ENCODE data around the gene TIGD2. TPM values are rescaled to one million over a fixed set of nuclear protein-coding genes. Genes with fewer than 3 reads are reported as not detected.

Gene TIGD2
- total RNA-seq, 2 donors from 2014 or later, result 2.8 TPM

- ATAC-seq (ENCODE audit: insufficient number of reproducible peaks, low FRiP score, low read depth) (no peak), DNase-seq (ENCODE audit: low spot score) (no peak)
- Histone ChIP-seq H3K9me3 (no peaks in the 10 kb centered on the region), H3K4me3 (no peak overlapping the region), H3K4me1 (ENCODE audit: control insufficient read depth in 1 of 2, low read depth in 2 of 2) (no peaks in the 10 kb centered on the region), H3K36me3 (no peaks in the 10 kb centered on the region), H3K27ac (no peak overlapping the region), H3K27me3 (replicated peaks; ENCODE audit: insufficient read depth) (no peaks in the 10 kb centered on the region)
- TF ChIP-seq, protein P1, sequence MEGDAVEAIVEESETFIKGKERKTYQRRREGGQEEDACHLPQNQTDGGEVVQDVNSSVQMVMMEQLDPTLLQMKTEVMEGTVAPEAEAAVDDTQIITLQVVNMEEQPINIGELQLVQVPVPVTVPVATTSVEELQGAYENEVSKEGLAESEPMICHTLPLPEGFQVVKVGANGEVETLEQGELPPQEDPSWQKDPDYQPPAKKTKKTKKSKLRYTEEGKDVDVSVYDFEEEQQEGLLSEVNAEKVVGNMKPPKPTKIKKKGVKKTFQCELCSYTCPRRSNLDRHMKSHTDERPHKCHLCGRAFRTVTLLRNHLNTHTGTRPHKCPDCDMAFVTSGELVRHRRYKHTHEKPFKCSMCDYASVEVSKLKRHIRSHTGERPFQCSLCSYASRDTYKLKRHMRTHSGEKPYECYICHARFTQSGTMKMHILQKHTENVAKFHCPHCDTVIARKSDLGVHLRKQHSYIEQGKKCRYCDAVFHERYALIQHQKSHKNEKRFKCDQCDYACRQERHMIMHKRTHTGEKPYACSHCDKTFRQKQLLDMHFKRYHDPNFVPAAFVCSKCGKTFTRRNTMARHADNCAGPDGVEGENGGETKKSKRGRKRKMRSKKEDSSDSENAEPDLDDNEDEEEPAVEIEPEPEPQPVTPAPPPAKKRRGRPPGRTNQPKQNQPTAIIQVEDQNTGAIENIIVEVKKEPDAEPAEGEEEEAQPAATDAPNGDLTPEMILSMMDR (IDR thresholded peaks at IDR 0.05), result no peak
Observed at GRCh38 chr4:89123451-89123851, 12.1 kb downstream of the TIGD2 start.

GRCh38 chr4:89125901-89126782, 14.8 kb downstream of the TIGD2 start:
- no peak overlapping the region for H3K27ac ChIP-seq

GRCh38 chr4:89129080-89129640, 17.8 kb downstream of the TIGD2 start:
- Histone ChIP-seq H3K36me3 (no peaks in the 10 kb centered on the region), H3K27me3 (replicated peaks; ENCODE audit: insufficient read depth) (no peaks in the 10 kb centered on the region), H3K4me3 (no peak overlapping the region), H3K9me3 (no peaks in the 10 kb centered on the region), H3K27ac (no peak overlapping the region), H3K4me1 (ENCODE audit: control insufficient read depth in 1 of 2, low read depth in 2 of 2) (no peaks in the 10 kb centered on the region)
- DNase-seq (ENCODE audit: low spot score) (no peak), ATAC-seq (ENCODE audit: insufficient number of reproducible peaks, low FRiP score, low read depth) (no peak)
- TF ChIP-seq, protein P1 (IDR thresholded peaks at IDR 0.05), result no peak

More at GRCh38 chr4:89125901-89126782, 14.8 kb downstream of the TIGD2 start:
- Histone ChIP-seq H3K4me3 (no peak overlapping the region), H3K27me3 (replicated peaks; ENCODE audit: insufficient read depth) (no peaks in the 10 kb centered on the region), H3K4me1 (ENCODE audit: control insufficient read depth in 1 of 2, low read depth in 2 of 2) (no peaks in the 10 kb centered on the region), H3K36me3 (no peaks in the 10 kb centered on the region), H3K9me3 (no peaks in the 10 kb centered on the region)
- no peak for ATAC-seq (ENCODE audit: insufficient number of reproducible peaks, low FRiP score, low read depth)
- TF ChIP-seq, protein P1 (IDR thresholded peaks at IDR 0.05), result no peak
- DNase-seq (ENCODE audit: low spot score), result no peak

DNA sequence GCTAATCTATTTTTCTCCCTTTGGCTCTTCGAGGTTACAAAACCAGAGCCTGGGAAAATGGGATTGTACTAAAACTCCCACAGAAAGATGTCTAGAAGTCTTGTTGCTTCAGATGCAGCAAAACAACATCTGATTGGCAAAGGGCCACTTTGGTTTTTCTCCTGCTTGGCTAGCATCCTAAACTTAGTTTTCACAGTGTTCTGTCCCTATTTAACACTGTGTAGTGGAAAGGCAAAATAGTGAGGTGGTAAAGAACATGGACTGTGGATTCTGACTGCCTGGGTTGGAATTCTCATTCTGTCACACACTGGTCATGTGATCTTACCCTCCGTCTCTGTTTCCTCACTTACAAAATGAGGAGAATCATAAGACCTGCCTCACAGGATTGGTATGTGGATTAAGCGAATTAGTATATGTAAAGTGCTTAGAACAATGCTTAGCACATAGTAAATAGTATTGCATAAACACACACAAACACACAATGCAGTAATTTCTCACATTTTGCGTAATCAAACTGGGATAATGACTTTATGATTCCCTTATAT, 23.5 kb downstream of the TIGD2 start:
- ATAC-seq (ENCODE audit: insufficient number of reproducible peaks, low FRiP score, low read depth) (no peak), DNase-seq (ENCODE audit: low spot score) (no peak)
- no peaks in the 10 kb centered on the region for H3K27me3 ChIP-seq (replicated peaks; ENCODE audit: insufficient read depth)
- H3K4me3 ChIP-seq, result no peak overlapping the region
- TF ChIP-seq, protein P1 (IDR thresholded peaks at IDR 0.05), result no peak
- no peaks in the 10 kb centered on the region for H3K36me3 ChIP-seq
- H3K4me1 ChIP-seq (ENCODE audit: control insufficient read depth in 1 of 2, low read depth in 2 of 2), result no peaks in the 10 kb centered on the region
- no peak overlapping the region for H3K27ac ChIP-seq
- no peaks in the 10 kb centered on the region for H3K9me3 ChIP-seq

DNA sequence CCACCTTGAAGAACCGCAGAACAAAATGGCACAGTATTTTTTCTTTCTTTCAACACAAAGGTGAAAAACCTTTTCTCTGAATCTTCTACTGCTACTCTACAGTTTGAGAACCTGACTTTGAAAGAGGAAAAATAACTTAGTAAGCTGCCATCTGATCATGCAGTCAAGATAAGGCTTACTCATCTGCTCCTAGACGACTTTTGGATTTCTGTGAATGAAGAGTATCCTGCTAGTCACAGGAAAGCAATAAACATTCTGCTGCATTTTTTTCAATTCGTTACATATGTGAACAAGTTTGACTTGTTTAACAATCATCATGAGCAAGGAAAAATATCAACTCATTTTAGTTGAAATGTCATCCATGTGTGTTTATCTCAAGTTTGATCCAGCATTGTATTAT, 25.2 kb downstream of the TIGD2 start:
- H3K4me1 ChIP-seq (ENCODE audit: control insufficient read depth in 1 of 2, low read depth in 2 of 2), result no peaks in the 10 kb centered on the region
- TF ChIP-seq, protein P1 (IDR thresholded peaks at IDR 0.05), result no peak
- DNase-seq (ENCODE audit: low spot score) (no peak), ATAC-seq (ENCODE audit: insufficient number of reproducible peaks, low FRiP score, low read depth) (no peak)
- no peaks in the 10 kb centered on the region for H3K9me3 ChIP-seq
- H3K27me3 ChIP-seq (replicated peaks; ENCODE audit: insufficient read depth), result no peaks in the 10 kb centered on the region
- no peaks in the 10 kb centered on the region for H3K36me3 ChIP-seq
- no peak overlapping the region for H3K27ac ChIP-seq
- no peak overlapping the region for H3K4me3 ChIP-seq

Measured in thoracic aorta (tissue), 2 donors.